GM12878 (cell line): ENCODE measurements around the gene SLC22A23. TPM values are rescaled to one million over a fixed set of nuclear protein-coding genes. Genes with fewer than 3 reads are reported as not detected.

Experiments used
- ATAC-seq: fragments of 200-7000 bp; cut with Tn5 transposase; 3 replicates; pipeline ENCODE4 v1.9.1; 2020; ENCODE audit warnings: mild to moderate bottlenecking, moderate library complexity
- BruUV-seq: library from RNA; stranded (reverse); fragments of 400-500 nt; replicated peaks from 2 replicates; lab custom pipeline; 2021; lab: Mats Ljungman, UMichigan
- CTCF ChIA-PET: fragments of 300-600 bp; sonication (Branson Sonifier 250); formaldehyde crosslinking; extraction: SDS; loops from one replicate; lab custom pipeline; 2021; ENCODE audit warnings: inconsistent platforms; lab: Yijun Ruan, JAX
- POLR2A ChIA-PET: fragments of 350-600 bp; formaldehyde crosslinking; extraction: SDS; loops from one replicate; lab custom pipeline; 2021; ENCODE audit warnings: inconsistent platforms; lab: Charles Lee
- RAD21 ChIA-PET: fragments of 300-600 bp; sonication (Branson Sonifier 250); formaldehyde crosslinking; loops from one replicate; lab custom pipeline; 2023; ENCODE audit warnings: antibody characterized with exemption; ENCODE audit not compliant: unreplicated experiment; lab: Charles Lee
- SMC1A ChIA-PET: fragments of 300-600 bp; sonication (Branson Sonifier 250); formaldehyde crosslinking; loops from one replicate; lab custom pipeline; 2023; ENCODE audit not compliant: unreplicated experiment, uncharacterized antibody; lab: Charles Lee
- DNase-seq: peaks from one replicate; pipeline ENCODE4 v3.0.0-alpha.2; 2011; ENCODE audit warnings: low read depth, low spot score
- FAIRE-seq: peaks from 3 replicates; lab custom pipeline; 2011; peaks lifted over from hg19 to GRCh38; lab: Jason Lieb, UNC
- H2AFZ ChIP-seq: 2 replicates; pipeline ENCODE4 v1.6.0; 2011; ENCODE audit warnings: low read depth, low read length, control low read depth; ENCODE audit not compliant: control insufficient read depth
- H3K27ac ChIP-seq: 2 replicates; pipeline ENCODE4 v1.5.1; 2011; ENCODE audit warnings: control low read depth; ENCODE audit not compliant: control insufficient read depth, insufficient read depth
- H3K27me3 ChIP-seq, 2 experiments: replicated peaks in 1 of 2; 2 replicates each; pipeline versions ENCODE4 v1.6.0 to v1.6.1; 2011; ENCODE audit warnings: low read length in 1 of 2; ENCODE audit not compliant: control insufficient read depth in 2 of 2, insufficient read depth in 2 of 2
- H3K36me3 ChIP-seq, 2 experiments: 2 replicates each; pipeline ENCODE4 v1.5.1; 2011; ENCODE audit warnings: low read length in 1 of 2; ENCODE audit not compliant: control insufficient read depth in 2 of 2, insufficient read depth in 2 of 2
- H3K4me1 ChIP-seq: 2 replicates; pipeline ENCODE4 v1.6.1; 2011; ENCODE audit warnings: mild to moderate bottlenecking, low read length, moderate library complexity, mixed read lengths; ENCODE audit not compliant: control insufficient read depth, insufficient read depth
- H3K4me2 ChIP-seq: 2 replicates; pipeline ENCODE4 v1.6.0; 2011; ENCODE audit warnings: control low read depth; ENCODE audit not compliant: control insufficient read depth, insufficient read depth
- H3K4me3 ChIP-seq: fragments of 200-600 bp; sonication (generic); 2 replicates; pipeline ENCODE4 v1.5.1; 2016
- H3K79me2 ChIP-seq: 2 replicates; pipeline ENCODE4 v1.6.0; 2011; ENCODE audit warnings: low read length; ENCODE audit not compliant: control insufficient read depth, insufficient read depth
- H3K9ac ChIP-seq: 2 replicates; pipeline ENCODE4 v1.8.0; 2011; ENCODE audit warnings: low read length, control low read depth, mixed read lengths; ENCODE audit not compliant: control insufficient read depth, insufficient read depth
- H3K9me3 ChIP-seq: replicated peaks from 3 replicates; pipeline ENCODE4 v1.5.1; 2011; ENCODE audit warnings: mild to moderate bottlenecking, low read length; ENCODE audit not compliant: control insufficient read depth, insufficient read depth
- H4K20me1 ChIP-seq: 2 replicates; pipeline ENCODE4 v1.6.0; 2011; ENCODE audit not compliant: control insufficient read depth, insufficient read depth
- ATF2 ChIP-seq: IDR thresholded peaks from 2 replicates; pipeline ENCODE4 v1.6.1; 2012; ENCODE audit warnings: low read length, inconsistent platforms
- BHLHE40 ChIP-seq, 2 experiments: fragments of 450-650 bp in 1 of 2; IDR thresholded peaks; 2 replicates each; pipeline ENCODE4 v1.6.1; 2011 to 2017; ENCODE audit warnings: low read depth in 2 of 2, borderline replicate concordance in 1 of 2, improper control_type of control experiment in 1 of 2, low read length in 1 of 2, mild to moderate bottlenecking in 1 of 2
- CHD1 ChIP-seq: IDR thresholded peaks from 2 replicates; pipeline ENCODE4 v1.6.1; 2012; ENCODE audit warnings: low read depth, low read length, improper control_type of control experiment
- E4F1 ChIP-seq: fragments of 450-650 bp; IDR thresholded peaks from 2 replicates; pipeline ENCODE4 v1.6.1; 2018; ENCODE audit warnings: borderline replicate concordance, mild to moderate bottlenecking; ENCODE audit not compliant: partially characterized antibody
- NBN ChIP-seq: fragments of 450-650 bp; IDR thresholded peaks from 2 replicates; pipeline ENCODE4 v1.6.1; 2016
- NFYA ChIP-seq: IDR thresholded peaks from 2 replicates; pipeline ENCODE4 v1.6.1; 2011; ENCODE audit warnings: low read depth, mild to moderate bottlenecking, low read length, improper control_type of control experiment, borderline replicate concordance
- PML ChIP-seq: IDR thresholded peaks from 2 replicates; pipeline ENCODE4 v1.6.1; 2012; ENCODE audit warnings: low read length, inconsistent platforms
- RUNX3 ChIP-seq: IDR thresholded peaks from 2 replicates; pipeline ENCODE4 v1.6.1; 2012; ENCODE audit warnings: low read length, inconsistent platforms
- SMARCA5 ChIP-seq: fragments of 450-650 bp; IDR thresholded peaks from 2 replicates; pipeline ENCODE4 v1.6.1; 2017; ENCODE audit warnings: mild to moderate bottlenecking
- SRF ChIP-seq, 2 experiments: IDR thresholded peaks; 2 replicates each; pipeline ENCODE4 v1.6.1; 2011; ENCODE audit warnings: low read depth in 2 of 2, low read length in 2 of 2, mild to moderate bottlenecking in 1 of 2, moderate library complexity in 1 of 2
- WGBS: methylation state at CpG from one replicate; pipeline ENCODE4 v1.1.6; 2016; ENCODE audit warnings: low lambda C conversion rate; ENCODE audit not compliant: insufficient replicate concordance, insufficient coverage; ENCODE audit errors: missing lambda C conversion rate; 5-methylcytosine and 5-hydroxymethylcytosine counted together
- in situ Hi-C: fragments of 300-500 bp; cut with MboI; formaldehyde crosslinking; loops from 9 replicates; pipeline ENCODE4 v1.14.3; 2018; ENCODE audit warnings: mixed read lengths
- intact Hi-C: fragments of 100-400 bp; cut with micrococcal nuclease; formaldehyde crosslinking; loops from one replicate; pipeline ENCODE4 v1.14.2; 2022; ENCODE audit not compliant: unreplicated experiment
- polyA plus RNA-seq, 11 experiments: library from polyadenylated mRNA; depleted of rRNA in 4 of 11; unstranded in 6 of 11; stranded (reverse) in 5 of 11; fragments of >200 nt; fragmentation: Nextera tagmentation in 4 of 11; fragmentation: Illumina TruSeq in 1 of 11; extraction: Ambion mirVana in 4 of 11; extraction: Trizol in 1 of 11; gene quantifications; 1 replicate in 1 of 11; 2 replicates in 10 of 11; pipeline versions ENCODE4 v1.2.1 to v1.2.3, GENCODE V29; 2011 to 2016; ENCODE audit warnings: inconsistent platforms in 2 of 11, missing spikeins in 2 of 11, low read depth in 1 of 11
- total RNA-seq, 4 experiments: library from RNA; depleted of rRNA in 3 of 4; stranded (reverse); fragments of >200 nt in 3 of 4; fragmentation: Illumina TruSeq in 1 of 4; extraction: Trizol in 1 of 4; gene quantifications; 2 replicates each; pipeline versions ENCODE4 v1.2.1 to v1.2.3, GENCODE V29; 2013 to 2021
- TF ChIP-seq, protein P1 (sequence below): fragments of 450-650 bp; formaldehyde crosslinking; IDR thresholded peaks from 2 replicates; pipeline ENCODE4 v1.5.0; 2022; ENCODE audit warnings: mild to moderate bottlenecking, missing genetic modification characterization

The SLC22A23 gene
- total and polyA plus RNA-seq, 10 of the 15 experiments (the other 5 are each of a cell fraction or from before 2014, with no cell fraction given): 0.20 to 2.4 (median 0.74) TPM

DNA sequence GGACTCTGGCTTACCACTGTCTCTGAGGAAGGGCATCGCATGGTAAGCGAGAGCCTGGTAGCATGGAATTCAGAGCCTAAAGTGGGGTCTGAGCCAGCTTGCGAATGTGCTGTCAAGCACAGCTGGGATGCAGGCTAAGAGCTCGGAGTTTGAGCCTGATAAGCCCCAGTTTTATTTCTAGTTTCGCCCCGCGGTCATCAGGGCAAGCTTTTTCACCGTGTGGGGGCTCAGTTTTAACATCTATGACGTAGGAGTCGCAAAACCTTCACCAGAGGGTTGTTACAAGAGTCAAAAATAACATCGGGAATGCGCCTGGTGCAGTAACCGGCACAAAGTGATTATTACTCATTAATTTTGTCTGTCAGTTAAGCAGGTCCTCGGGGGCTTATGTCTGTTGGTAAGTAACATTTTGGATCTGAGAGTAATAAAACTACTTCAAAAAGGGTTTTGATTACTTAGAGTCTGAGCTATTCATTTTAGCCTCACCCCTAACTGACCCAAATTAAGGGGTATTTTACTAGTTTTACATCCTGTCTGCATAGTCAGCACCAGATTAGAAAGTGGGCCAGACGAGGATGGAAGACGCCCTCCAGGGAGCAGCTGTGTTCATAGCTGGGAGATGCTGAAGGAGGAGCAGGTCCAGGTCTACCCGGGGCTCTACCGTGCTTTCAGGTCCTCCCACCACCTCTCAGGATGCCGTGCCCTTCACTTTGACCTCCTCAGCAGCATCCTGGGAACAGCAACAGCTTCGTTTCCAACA, 29.7 kb downstream of the SLC22A23 start:
- Histone ChIP-seq H3K4me3 (no peak overlapping the region), H3K36me3 (no peaks in the 10 kb centered on the region), H3K9me3 (no peaks in the 10 kb centered on the region), H3K27ac (no peak overlapping the region), H2AFZ (no peak overlapping the region), H3K4me1 (no peaks in the 10 kb centered on the region), H3K27me3 (no peaks in the 10 kb centered on the region), H3K79me2 (no peaks in the 10 kb centered on the region), H3K4me2 (no peak overlapping the region), H4K20me1 (no peaks in the 10 kb centered on the region), H3K9ac (no peak overlapping the region)
- intact Hi-C loops: no loop called here
- 39% methylated on average over 20 of the region's 20 CpGs for WGBS
- DNase-seq (no peak), FAIRE-seq (no peak), ATAC-seq (no peak)
- ChIA-PET SMC1A (interaction anchor here (0.7 to 1.6 kb wide), 6 partner anchors 12 to 46 kb away, joined by 3 to 9 read pairs (median 3); no protein-coding TSS in a partner anchor), CTCF (interaction anchor here (0.8 to 1.4 kb wide), 4 partner anchors 16 to 55 kb away, joined by 3 to 4 read pairs (median 3); no protein-coding TSS in a partner anchor), RAD21 (interaction anchor here (1.0 to 1.1 kb wide), 2 partner anchors 17 to 107 kb away, joined by 3 read pairs; no protein-coding TSS in a partner anchor), POLR2A (no interaction called here)
- TF ChIP-seq RUNX3 (no peak), SMARCA5 (no peak), ATF2 (no peak), BHLHE40 (IDR thresholded peaks at IDR 0.05; ENCODE audit: borderline replicate concordance in 1 of 2, low read depth in 2 of 2, low read length in 1 of 2) (no peak), SRF (IDR thresholded peaks at IDR 0.05; ENCODE audit: low read depth in 2 of 2, low read length in 2 of 2) (no peak), NBN (no peak), E4F1 (no peak), PML (no peak), NFYA (no peak), CHD1 (no peak)
- TF ChIP-seq, protein P1, sequence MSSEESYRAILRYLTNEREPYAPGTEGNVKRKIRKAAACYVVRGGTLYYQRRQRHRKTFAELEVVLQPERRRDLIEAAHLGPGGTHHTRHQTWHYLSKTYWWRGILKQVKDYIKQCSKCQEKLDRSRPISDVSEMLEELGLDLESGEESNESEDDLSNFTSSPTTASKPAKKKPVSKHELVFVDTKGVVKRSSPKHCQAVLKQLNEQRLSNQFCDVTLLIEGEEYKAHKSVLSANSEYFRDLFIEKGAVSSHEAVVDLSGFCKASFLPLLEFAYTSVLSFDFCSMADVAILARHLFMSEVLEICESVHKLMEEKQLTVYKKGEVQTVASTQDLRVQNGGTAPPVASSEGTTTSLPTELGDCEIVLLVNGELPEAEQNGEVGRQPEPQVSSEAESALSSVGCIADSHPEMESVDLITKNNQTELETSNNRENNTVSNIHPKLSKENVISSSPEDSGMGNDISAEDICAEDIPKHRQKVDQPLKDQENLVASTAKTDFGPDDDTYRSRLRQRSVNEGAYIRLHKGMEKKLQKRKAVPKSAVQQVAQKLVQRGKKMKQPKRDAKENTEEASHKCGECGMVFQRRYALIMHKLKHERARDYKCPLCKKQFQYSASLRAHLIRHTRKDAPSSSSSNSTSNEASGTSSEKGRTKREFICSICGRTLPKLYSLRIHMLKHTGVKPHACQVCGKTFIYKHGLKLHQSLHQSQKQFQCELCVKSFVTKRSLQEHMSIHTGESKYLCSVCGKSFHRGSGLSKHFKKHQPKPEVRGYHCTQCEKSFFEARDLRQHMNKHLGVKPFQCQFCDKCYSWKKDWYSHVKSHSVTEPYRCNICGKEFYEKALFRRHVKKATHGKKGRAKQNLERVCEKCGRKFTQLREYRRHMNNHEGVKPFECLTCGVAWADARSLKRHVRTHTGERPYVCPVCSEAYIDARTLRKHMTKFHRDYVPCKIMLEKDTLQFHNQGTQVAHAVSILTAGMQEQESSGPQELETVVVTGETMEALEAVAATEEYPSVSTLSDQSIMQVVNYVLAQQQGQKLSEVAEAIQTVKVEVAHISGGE (CRISPR knock-in tag): no peak
- no TSS peak for BruUV-seq
- in situ Hi-C loops: no loop called here
